ENCODE data around the gene ORM1. TPM values are rescaled to one million over a fixed set of nuclear protein-coding genes. Genes with fewer than 3 reads are reported as not detected.

The ORM1 gene
- total and polyA plus RNA-seq, 4 donors = 1,297 to 69,591 (median 37,095) TPM

- Histone ChIP-seq H3K9me3 (ENCODE audit: control insufficient read depth in 4 of 4, low read length in 3 of 4) (no peaks in the 10 kb centered on the region), H3K36me3 (ENCODE audit: control insufficient read depth in 4 of 4, insufficient read depth in 3 of 4, low read depth in 1 of 4, low read length in 3 of 4) (peaks cover 7 to 51% (median 40%) of the 10 kb centered on the region in 4 donors), H3K27me3 (ENCODE audit: control insufficient read depth in 4 of 4, insufficient read depth in 4 of 4, low read length in 3 of 4) (no peaks in the 10 kb centered on the region), H3K9ac (ENCODE audit: low read depth in 1 of 2, low read length in 2 of 2) (no peak overlapping the region), H3K27ac (ENCODE audit: low read depth in 1 of 2, low read length in 2 of 2) (no peak overlapping the region), H3K4me3 (ENCODE audit: low read depth in 1 of 3, low read length in 3 of 3) (no peak overlapping the region), H3K4me1 (ENCODE audit: control insufficient read depth in 4 of 4, insufficient read depth in 4 of 4, low read length in 3 of 4) (peaks cover 0 to 6% (median 0%) of the 10 kb centered on the region in 4 donors)
- WGBS = 85% methylated on average over 4 of the region's 4 CpGs
- DNase-seq (ENCODE audit: low spot score) = no peak
- TF ChIP-seq ATF3 (IDR thresholded peaks at IDR 0.05) (no peak), RAD21 (IDR thresholded peaks at IDR 0.05) (no peak), TAF1 (conservative IDR thresholded peaks at IDR 0.05) (no peak), FOXA1 (IDR thresholded peaks at IDR 0.05) (no peak)
Observed at GRCh38 chr9:114351932-114352331, 29.0 kb downstream of the ORM1 start.

- H3K27me3 ChIP-seq (ENCODE audit: control insufficient read depth in 4 of 4, insufficient read depth in 4 of 4, low read length in 3 of 4) = no peaks in the 10 kb centered on the region
- H3K36me3 ChIP-seq (ENCODE audit: control insufficient read depth in 4 of 4, insufficient read depth in 3 of 4, low read depth in 1 of 4, low read length in 3 of 4) = peaks cover 14 to 55% (median 39%) of the 10 kb centered on the region in 4 donors
- TF ChIP-seq CTCF (IDR thresholded peaks at IDR 0.05; ENCODE audit: low read depth, low read length, missing input control) (no peak), YY1 (IDR thresholded peaks at IDR 0.05) (no peak), EGR1 (IDR thresholded peaks at IDR 0.05; ENCODE audit: low read depth in 2 of 2) (no peak), HNF4A (conservative IDR thresholded peaks at IDR 0.05) (no peak), NR2F2 (IDR thresholded peaks at IDR 0.05) (no peak), GABPA (IDR thresholded peaks at IDR 0.05 in 1 of 2, conservative IDR thresholded peaks at IDR 0.05 in 1 of 2) (no peak), MAX (IDR thresholded peaks at IDR 0.05) (no peak), ZBTB33 (IDR thresholded peaks at IDR 0.05) (no peak), FOXA1 (IDR thresholded peaks at IDR 0.05) (no peak), RXRA (IDR thresholded peaks at IDR 0.05) (no peak), SP1 (IDR thresholded peaks at IDR 0.05) (no peak), RAD21 (IDR thresholded peaks at IDR 0.05) (no peak), JUND (IDR thresholded peaks at IDR 0.05) (no peak), FOXA2 (IDR thresholded peaks at IDR 0.05) (no peak), REST (IDR thresholded peaks at IDR 0.05) (no peak)
- peaks cover 0 to 5% (median 0%) of the 10 kb centered on the region in 4 donors for H3K4me1 ChIP-seq (ENCODE audit: control insufficient read depth in 4 of 4, insufficient read depth in 4 of 4, low read length in 3 of 4)
- DNase-seq (ENCODE audit: low spot score) = no peak
- no peak overlapping the region for H3K27ac ChIP-seq (ENCODE audit: low read depth in 1 of 2, low read length in 2 of 2)
- 93% methylated on average over 6 of the region's 6 CpGs for WGBS
- H3K4me3 ChIP-seq (ENCODE audit: low read depth in 1 of 3, low read length in 3 of 3) = no peak overlapping the region
- no peaks in the 10 kb centered on the region for H3K9me3 ChIP-seq (ENCODE audit: control insufficient read depth in 4 of 4, low read length in 3 of 4)
- no peak overlapping the region for H3K9ac ChIP-seq (ENCODE audit: low read depth in 1 of 2, low read length in 2 of 2)
Observed at GRCh38 chr9:114355821-114356220, 32.9 kb downstream of the ORM1 start.

Measured in liver (tissue), 9 donors.